Measurements from ENCODE around the gene GABBR1.

GABBR1 gene

DNA sequence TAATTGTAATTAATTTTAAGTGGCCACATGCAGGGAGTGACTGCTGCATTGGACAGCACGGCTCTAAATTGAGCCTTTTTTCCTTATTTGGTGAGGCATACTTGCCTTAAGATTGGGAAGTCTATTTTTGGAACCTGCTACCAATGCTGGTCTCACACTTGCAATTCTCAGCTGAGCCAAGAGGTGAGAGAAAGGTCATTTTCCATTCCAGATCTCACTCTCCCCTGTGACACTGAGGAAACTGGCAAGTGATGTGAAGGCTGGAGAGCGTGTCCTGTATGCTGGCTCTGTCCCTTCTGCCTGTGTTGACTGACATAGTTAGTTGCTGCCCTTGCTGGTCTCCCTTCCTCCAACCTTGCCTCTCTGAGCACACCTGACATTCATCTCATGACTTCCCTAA lies 23.2 kb upstream of the GABBR1 start:
- no peak for DNase-seq (ENCODE audit: extremely low spot score)
- TF ChIP-seq, protein P1, sequence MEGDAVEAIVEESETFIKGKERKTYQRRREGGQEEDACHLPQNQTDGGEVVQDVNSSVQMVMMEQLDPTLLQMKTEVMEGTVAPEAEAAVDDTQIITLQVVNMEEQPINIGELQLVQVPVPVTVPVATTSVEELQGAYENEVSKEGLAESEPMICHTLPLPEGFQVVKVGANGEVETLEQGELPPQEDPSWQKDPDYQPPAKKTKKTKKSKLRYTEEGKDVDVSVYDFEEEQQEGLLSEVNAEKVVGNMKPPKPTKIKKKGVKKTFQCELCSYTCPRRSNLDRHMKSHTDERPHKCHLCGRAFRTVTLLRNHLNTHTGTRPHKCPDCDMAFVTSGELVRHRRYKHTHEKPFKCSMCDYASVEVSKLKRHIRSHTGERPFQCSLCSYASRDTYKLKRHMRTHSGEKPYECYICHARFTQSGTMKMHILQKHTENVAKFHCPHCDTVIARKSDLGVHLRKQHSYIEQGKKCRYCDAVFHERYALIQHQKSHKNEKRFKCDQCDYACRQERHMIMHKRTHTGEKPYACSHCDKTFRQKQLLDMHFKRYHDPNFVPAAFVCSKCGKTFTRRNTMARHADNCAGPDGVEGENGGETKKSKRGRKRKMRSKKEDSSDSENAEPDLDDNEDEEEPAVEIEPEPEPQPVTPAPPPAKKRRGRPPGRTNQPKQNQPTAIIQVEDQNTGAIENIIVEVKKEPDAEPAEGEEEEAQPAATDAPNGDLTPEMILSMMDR (IDR thresholded peaks at IDR 0.05; ENCODE audit: control extremely low read depth, extremely low read depth, low read depth, missing control alignments) = no peak
- ChIA-PET CTCF (interaction anchor here (1.0 to 2.2 kb wide), 3 partner anchors 10 to 358 kb away, joined by 3 to 8 read pairs (median 3); no protein-coding TSS in a partner anchor), POLR2A (no interaction called here)

DNA sequence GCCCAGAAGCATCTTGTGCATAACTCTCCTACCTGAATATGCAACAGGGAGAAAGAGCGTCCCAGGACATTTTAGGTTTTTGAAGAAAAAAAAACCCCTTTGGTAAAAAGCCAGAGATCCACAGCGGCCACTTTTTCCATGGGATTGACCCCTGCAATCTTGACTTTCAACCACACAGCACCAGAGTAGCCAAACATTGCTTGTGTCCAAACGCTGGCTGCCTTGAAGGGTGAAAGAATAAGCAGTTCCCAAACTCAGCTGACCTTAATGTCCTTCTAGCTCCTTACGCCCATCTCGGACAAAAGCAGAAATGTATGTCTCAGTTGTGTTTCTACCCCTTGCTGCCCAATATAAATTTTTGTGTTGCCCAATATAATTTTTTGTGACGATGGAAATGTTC lies 22.7 kb upstream of the GABBR1 start:
- DNase-seq (ENCODE audit: extremely low spot score) = no peak
- ChIA-PET CTCF (interaction anchor here (1.0 to 9.7 kb wide), 6 partner anchors 7 to 358 kb away, joined by 3 to 192 read pairs (median 28); no protein-coding TSS in a partner anchor), POLR2A (no interaction called here)
- TF ChIP-seq, protein P1 (IDR thresholded peaks at IDR 0.05; ENCODE audit: control extremely low read depth, extremely low read depth, low read depth, missing control alignments) = no peak

DNA sequence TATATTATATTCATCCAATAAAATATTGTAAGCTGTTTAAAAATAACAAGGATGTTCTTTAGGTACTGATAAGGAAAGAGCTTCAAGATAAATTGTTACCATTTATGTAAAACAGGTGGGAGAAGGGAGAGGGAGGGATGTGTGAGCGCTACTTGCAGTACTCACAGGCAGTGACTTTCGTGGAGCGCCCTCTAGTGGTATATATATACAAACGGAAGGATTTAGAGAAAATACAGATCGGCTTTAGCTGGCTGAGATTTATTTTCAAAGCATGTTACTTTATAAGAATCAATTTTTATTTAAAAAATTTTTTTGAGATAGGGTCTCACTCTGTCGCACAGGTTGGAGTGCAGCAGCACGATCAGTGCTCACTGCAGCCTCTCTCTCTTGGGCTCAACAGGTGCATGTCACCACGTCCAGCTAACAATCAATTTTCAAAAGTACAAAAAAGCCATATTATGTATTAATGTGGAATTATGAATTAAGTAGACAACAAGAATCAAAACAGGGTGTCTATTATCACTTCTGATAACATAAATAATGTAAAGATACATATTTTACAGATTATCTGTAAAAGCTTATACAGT lies 20.6 kb upstream of the GABBR1 start:
- CTCF ChIA-PET = interaction anchor here (0.6 to 9.7 kb wide), 49 partner anchors 9 to 638 kb away, joined by 3 to 192 read pairs (median 5); partner anchors contain the start of genes GABBR1 and UBD
- POLR2A ChIA-PET = no interaction called here
- peak; percentile 64 for DNase-seq (ENCODE audit: extremely low spot score)
- TF ChIP-seq, protein P1 (IDR thresholded peaks at IDR 0.05; ENCODE audit: control extremely low read depth, extremely low read depth, low read depth, missing control alignments) = peak; percentile 62

DNA sequence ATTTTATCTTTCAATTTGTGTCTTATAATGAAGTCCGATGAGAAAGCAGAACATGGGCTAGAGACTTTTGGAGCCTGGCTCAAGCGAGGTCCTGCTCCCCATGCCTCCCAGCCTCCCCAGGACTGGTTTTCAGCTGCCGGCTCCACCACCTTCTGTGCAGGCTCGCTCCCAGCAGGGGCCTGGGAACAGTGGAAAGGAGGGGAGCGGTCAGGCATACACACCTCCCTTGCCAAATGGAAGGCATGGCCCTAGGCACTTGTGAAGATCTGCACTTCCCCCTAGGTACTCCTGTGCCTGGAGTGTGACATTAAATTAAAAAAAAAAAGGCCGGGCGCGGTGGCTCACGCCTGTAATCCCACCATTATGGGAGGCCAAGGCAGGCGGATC lies 19.2 kb upstream of the GABBR1 start:
- ChIA-PET CTCF (interaction anchor here (1.1 to 9.7 kb wide), 14 partner anchors 11 to 636 kb away, joined by 3 to 192 read pairs (median 16); no protein-coding TSS in a partner anchor), POLR2A (no interaction called here)
- DNase-seq (ENCODE audit: extremely low spot score) = no peak
- TF ChIP-seq, protein P1 (IDR thresholded peaks at IDR 0.05; ENCODE audit: control extremely low read depth, extremely low read depth, low read depth, missing control alignments) = no peak

DNA sequence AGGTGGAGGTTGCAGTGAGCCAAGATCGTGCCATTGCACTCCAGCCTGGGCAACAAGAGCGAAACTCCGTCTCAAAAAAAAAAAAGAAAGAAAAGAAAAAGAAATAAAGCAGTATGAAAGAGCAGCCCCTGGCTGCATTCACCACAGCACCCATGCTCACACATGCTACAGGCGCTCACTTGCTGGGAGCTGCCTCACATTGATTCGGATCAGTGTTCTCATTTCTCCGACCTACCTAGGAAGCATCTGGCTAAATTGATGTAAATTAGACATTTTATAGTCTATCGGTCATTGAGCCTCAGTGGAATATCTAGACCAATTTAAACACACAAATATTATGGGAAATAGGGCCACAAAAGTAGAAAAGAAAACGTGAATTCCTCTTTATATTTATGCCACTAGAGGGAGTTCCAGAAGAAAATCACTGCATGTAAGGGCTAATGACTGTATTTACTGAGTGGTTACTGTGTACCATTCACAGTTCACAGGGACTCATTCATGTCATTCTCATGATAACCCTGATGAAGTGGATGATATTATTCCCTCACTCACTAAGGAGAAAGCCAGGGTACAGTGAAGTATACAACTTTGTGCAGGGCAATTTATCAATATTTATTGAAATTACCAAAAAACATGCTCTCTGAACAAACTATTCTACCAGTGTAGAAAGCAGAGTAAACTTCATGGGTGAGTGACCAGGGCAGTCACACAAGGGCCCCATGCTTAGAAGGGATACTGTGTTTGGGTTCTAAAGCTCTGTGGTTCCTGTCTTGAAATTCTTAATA lies 18.6 kb upstream of the GABBR1 start:
- CTCF ChIA-PET = interaction anchor here (1.6 to 9.7 kb wide), 15 partner anchors 11 to 183 kb away, joined by 5 to 192 read pairs (median 17); partner anchors contain the start of gene GABBR1
- DNase-seq (ENCODE audit: extremely low spot score) = peak; percentile 56
- POLR2A ChIA-PET = no interaction called here
- TF ChIP-seq, protein P1 (IDR thresholded peaks at IDR 0.05; ENCODE audit: control extremely low read depth, extremely low read depth, low read depth, missing control alignments) = peak; percentile 51

Data from GM10248 (cell line).